Parathyroid adenoma (tissue), 2 donors: ENCODE results near the gene CNNM3.

ENCODE experiments used
- H2AFZ ChIP-seq: fragments of 300-600 bp; sonication (generic); one replicate; pipeline ENCODE4 v1.7.0; 2017; ENCODE audit warnings: antibody characterized with exemption, mild to moderate bottlenecking
- H3K27ac ChIP-seq: fragments of 300-600 bp; sonication (generic); one replicate; pipeline ENCODE4 v1.7.0; 2017
- H3K27me3 ChIP-seq: fragments of 300-600 bp; sonication (generic); one replicate; pipeline ENCODE4 v1.7.0; 2017; ENCODE audit warnings: low read length; ENCODE audit not compliant: control insufficient read depth, insufficient read depth
- H3K36me3 ChIP-seq: fragments of 300-600 bp; sonication (generic); one replicate; pipeline ENCODE4 v1.7.0; 2017; ENCODE audit warnings: low read length; ENCODE audit not compliant: control insufficient read depth, insufficient read depth
- H3K4me1 ChIP-seq: fragments of 300-600 bp; sonication (generic); one replicate; pipeline ENCODE4 v1.7.0; 2017; ENCODE audit warnings: control low read depth
- H3K4me2 ChIP-seq: fragments of 300-600 bp; sonication (generic); one replicate; pipeline ENCODE4 v1.7.0; 2017; ENCODE audit warnings: low read length
- H3K4me3 ChIP-seq: fragments of 300-600 bp; sonication (generic); one replicate; pipeline ENCODE4 v1.7.0; 2017; ENCODE audit warnings: low read depth, low read length
- H3K79me2 ChIP-seq: fragments of 300-600 bp; sonication (generic); one replicate; pipeline ENCODE4 v1.7.0; 2017; ENCODE audit warnings: control low read depth
- H3K9ac ChIP-seq: fragments of 300-600 bp; sonication (generic); one replicate; pipeline ENCODE4 v1.7.0; 2017; ENCODE audit warnings: mild to moderate bottlenecking
- H3K9me3 ChIP-seq: fragments of 300-600 bp; sonication (generic); one replicate; pipeline ENCODE4 v1.7.0; 2017; ENCODE audit warnings: low read length; ENCODE audit not compliant: control insufficient read depth
- TF ChIP-seq, protein P1 (sequence below): fragments of 300-600 bp; sonication (generic); IDR thresholded peaks from one replicate; pipeline ENCODE4 v1.7.0; 2017; ENCODE audit warnings: antibody characterized with exemption, mild to moderate bottlenecking
- donor health status: primary hyperparathyroidism.

The CNNM3 gene

GRCh38 chr2:96878796-96879544 is 62.9 kb downstream of the CNNM3 start:
- Histone ChIP-seq H3K79me2 (no peaks in the 10 kb centered on the region), H3K9me3 (no peaks in the 10 kb centered on the region), H3K27me3 (no peaks in the 10 kb centered on the region), H3K36me3 (no peaks in the 10 kb centered on the region), H3K9ac (no peak overlapping the region), H2AFZ (no peak overlapping the region), H3K4me2 (no peak overlapping the region), H3K4me3 (no peak overlapping the region), H3K4me1 (peaks cover 9% of the 10 kb centered on the region), H3K27ac (no peak overlapping the region)
- TF ChIP-seq, protein P1, sequence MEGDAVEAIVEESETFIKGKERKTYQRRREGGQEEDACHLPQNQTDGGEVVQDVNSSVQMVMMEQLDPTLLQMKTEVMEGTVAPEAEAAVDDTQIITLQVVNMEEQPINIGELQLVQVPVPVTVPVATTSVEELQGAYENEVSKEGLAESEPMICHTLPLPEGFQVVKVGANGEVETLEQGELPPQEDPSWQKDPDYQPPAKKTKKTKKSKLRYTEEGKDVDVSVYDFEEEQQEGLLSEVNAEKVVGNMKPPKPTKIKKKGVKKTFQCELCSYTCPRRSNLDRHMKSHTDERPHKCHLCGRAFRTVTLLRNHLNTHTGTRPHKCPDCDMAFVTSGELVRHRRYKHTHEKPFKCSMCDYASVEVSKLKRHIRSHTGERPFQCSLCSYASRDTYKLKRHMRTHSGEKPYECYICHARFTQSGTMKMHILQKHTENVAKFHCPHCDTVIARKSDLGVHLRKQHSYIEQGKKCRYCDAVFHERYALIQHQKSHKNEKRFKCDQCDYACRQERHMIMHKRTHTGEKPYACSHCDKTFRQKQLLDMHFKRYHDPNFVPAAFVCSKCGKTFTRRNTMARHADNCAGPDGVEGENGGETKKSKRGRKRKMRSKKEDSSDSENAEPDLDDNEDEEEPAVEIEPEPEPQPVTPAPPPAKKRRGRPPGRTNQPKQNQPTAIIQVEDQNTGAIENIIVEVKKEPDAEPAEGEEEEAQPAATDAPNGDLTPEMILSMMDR: no peak

GRCh38 chr2:96879545-96880040 is 63.5 kb downstream of the CNNM3 start:
- Histone ChIP-seq H3K4me2 (no peak overlapping the region), H3K4me1 (peaks cover 2% of the 10 kb centered on the region)

DNA sequence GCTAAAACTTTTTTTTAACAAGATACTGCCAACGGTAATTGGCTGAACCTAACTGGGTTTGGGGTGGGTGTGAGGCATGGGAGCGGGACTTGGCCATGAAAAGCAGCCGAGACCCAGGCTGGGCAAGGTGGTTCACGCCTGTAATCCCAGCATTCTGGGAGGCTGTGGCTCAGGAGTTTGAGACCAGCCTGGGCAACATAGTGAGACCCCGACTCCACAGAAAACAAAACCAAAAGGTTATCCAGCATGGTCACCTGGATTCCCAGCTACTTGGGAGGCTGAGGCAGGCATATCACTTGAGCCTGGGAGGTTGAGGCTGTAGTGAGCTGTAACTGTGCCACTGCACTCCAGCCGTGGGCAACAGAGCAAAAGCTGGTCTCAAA is 64.8 kb downstream of the CNNM3 start:
- Histone ChIP-seq H3K4me3 (no peak overlapping the region), H2AFZ (no peak overlapping the region), H3K4me1 (no peaks in the 10 kb centered on the region), H3K9ac (no peak overlapping the region), H3K36me3 (no peaks in the 10 kb centered on the region), H3K79me2 (no peaks in the 10 kb centered on the region), H3K27ac (no peak overlapping the region), H3K9me3 (no peaks in the 10 kb centered on the region), H3K4me2 (no peak overlapping the region), H3K27me3 (no peaks in the 10 kb centered on the region)
- TF ChIP-seq, protein P1: no peak

More at GRCh38 chr2:96879545-96880040, 63.5 kb downstream of the CNNM3 start:
- Histone ChIP-seq H3K9ac (no peak overlapping the region), H3K4me3 (no peak overlapping the region), H3K79me2 (no peaks in the 10 kb centered on the region), H3K9me3 (no peaks in the 10 kb centered on the region), H3K27ac (no peak overlapping the region), H3K27me3 (no peaks in the 10 kb centered on the region), H2AFZ (no peak overlapping the region), H3K36me3 (no peaks in the 10 kb centered on the region)
- TF ChIP-seq, protein P1: no peak

- no peak overlapping the region for H3K9ac ChIP-seq
- no peaks in the 10 kb centered on the region for H3K4me1 ChIP-seq
- no peaks in the 10 kb centered on the region for H3K9me3 ChIP-seq
- no peaks in the 10 kb centered on the region for H3K79me2 ChIP-seq
- no peaks in the 10 kb centered on the region for H3K27me3 ChIP-seq
- no peak overlapping the region for H3K27ac ChIP-seq
- TF ChIP-seq, protein P1: no peak
- no peak overlapping the region for H3K4me3 ChIP-seq
- H2AFZ ChIP-seq: no peak overlapping the region
- H3K4me2 ChIP-seq: no peak overlapping the region
- no peaks in the 10 kb centered on the region for H3K36me3 ChIP-seq
These were observed 65.5 kb downstream of the CNNM3 start for GRCh38 chr2:96881349-96882195.
